ENCODE results near the gene ZFP64. TPM values are rescaled to one million over a fixed set of nuclear protein-coding genes. Genes with fewer than 3 reads are reported as not detected.

The ZFP64 gene
- total RNA-seq, 1 donor from 2014 or later: 25.5 TPM

DNA sequence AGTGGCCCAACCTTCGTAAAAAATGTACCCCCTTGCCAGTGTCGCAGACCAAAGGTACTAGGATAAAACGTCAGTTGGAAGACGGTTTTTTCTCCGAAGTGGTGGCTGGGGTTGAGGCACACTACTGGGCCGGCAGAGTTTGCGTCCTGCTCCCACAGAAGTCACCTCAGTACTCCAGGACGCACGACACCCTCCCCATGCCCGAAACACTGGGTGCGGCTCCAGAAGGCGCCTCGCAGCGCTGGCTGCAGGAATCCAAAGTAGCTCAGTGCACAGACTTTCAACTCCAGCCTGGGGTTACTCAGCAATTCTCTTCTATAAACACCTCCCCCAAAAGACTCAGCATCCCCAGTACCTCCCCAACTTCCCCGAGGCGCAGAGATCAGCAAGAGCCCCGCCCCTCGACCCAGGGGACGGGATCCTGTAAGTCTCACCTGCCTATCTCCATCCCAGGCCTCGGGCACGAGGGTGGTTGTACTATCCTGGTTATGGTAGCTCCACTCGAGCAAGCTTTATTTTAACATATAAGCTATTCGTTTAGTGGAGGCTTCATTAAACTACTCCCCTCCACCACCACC is 88.2 kb downstream of the ZFP64 start:
- Mint-ChIP-seq H3K9me3 (no peaks in the 10 kb centered on the region), H3K27ac (ENCODE audit: unreplicated experiment) (no peak overlapping the region), H3K4me3 (peak overlapping the region; percentile 88), H3K4me1 (peaks cover 19% of the 10 kb centered on the region), H3K27me3 (ENCODE audit: low read depth) (peaks cover 65% of the 10 kb centered on the region), H3K36me3 (ENCODE audit: low read depth) (no peaks in the 10 kb centered on the region)
- no peak for DNase-seq (ENCODE audit: low read depth, low spot score)
- TF ChIP-seq, protein P1, sequence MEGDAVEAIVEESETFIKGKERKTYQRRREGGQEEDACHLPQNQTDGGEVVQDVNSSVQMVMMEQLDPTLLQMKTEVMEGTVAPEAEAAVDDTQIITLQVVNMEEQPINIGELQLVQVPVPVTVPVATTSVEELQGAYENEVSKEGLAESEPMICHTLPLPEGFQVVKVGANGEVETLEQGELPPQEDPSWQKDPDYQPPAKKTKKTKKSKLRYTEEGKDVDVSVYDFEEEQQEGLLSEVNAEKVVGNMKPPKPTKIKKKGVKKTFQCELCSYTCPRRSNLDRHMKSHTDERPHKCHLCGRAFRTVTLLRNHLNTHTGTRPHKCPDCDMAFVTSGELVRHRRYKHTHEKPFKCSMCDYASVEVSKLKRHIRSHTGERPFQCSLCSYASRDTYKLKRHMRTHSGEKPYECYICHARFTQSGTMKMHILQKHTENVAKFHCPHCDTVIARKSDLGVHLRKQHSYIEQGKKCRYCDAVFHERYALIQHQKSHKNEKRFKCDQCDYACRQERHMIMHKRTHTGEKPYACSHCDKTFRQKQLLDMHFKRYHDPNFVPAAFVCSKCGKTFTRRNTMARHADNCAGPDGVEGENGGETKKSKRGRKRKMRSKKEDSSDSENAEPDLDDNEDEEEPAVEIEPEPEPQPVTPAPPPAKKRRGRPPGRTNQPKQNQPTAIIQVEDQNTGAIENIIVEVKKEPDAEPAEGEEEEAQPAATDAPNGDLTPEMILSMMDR (conservative IDR thresholded peaks at IDR 0.05): no peak

DNA sequence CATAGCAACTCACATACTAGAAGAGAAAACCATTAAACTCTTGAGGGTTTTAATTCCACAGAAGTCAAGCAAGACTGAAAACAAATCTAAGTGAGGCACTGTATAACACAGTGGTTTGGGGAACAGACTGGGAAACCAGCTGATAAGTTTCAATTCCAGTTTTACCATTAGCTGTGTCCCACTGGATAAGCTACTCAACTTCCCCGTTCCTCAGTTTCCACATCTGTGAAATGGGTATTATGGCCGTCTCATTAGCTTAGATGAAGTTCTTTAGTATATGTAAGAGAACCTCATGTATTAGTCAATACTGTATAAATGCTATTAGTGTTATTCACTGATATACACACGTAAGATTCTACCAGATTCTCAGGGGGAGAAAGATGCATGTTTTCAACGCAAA is 89.0 kb downstream of the ZFP64 start:
- Mint-ChIP-seq H3K9me3 (no peaks in the 10 kb centered on the region), H3K27me3 (ENCODE audit: low read depth) (peaks cover 60% of the 10 kb centered on the region), H3K27ac (ENCODE audit: unreplicated experiment) (no peak overlapping the region)

DNA sequence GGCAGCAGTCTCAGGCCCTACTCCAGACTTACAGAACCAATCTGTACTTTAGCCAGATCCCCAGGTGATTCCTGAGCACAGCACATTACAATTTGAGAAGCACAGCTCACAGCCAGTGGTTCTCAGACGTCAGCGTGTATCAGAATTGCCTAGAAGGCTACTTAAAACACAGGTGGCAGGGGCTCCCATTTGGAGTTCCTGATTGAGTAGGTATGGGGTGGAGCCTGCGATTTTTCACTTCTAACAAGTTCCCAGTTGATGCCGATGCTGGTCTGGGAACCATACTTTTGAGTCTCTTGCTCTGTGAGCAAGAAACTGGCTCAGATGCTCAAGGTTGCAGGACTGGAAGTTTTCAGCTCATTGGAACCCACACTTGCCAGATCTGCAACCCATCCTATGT is 89.5 kb downstream of the ZFP64 start:
- Mint-ChIP-seq H3K36me3 (ENCODE audit: low read depth) (no peaks in the 10 kb centered on the region), H3K27me3 (ENCODE audit: low read depth) (peaks cover 56% of the 10 kb centered on the region), H3K4me1 (peaks cover 19% of the 10 kb centered on the region), H3K9me3 (no peaks in the 10 kb centered on the region), H3K27ac (ENCODE audit: unreplicated experiment) (no peak overlapping the region), H3K4me3 (no peak overlapping the region)
- TF ChIP-seq, protein P1 (conservative IDR thresholded peaks at IDR 0.05): no peak
- DNase-seq (ENCODE audit: low read depth, low spot score): no peak

More for the DNA sequence above, 89.0 kb downstream of the ZFP64 start:
- no peak for DNase-seq (ENCODE audit: low read depth, low spot score)
- no peaks in the 10 kb centered on the region for H3K36me3 Mint-ChIP-seq (ENCODE audit: low read depth)
- H3K4me1 Mint-ChIP-seq: peaks cover 19% of the 10 kb centered on the region
- TF ChIP-seq, protein P1 (conservative IDR thresholded peaks at IDR 0.05): no peak
- peak overlapping the region; percentile 46 for H3K4me3 Mint-ChIP-seq

Measured in neural crest cell (in vitro differentiated cells).